ENCODE results near the gene RPL14.
"Not testable (repeated sequence)": the region's sequence is repeated elsewhere in the genome, so short reads cannot be mapped to it uniquely, and the experiment has no call there.

RPL14 gene

GRCh38 chr3:40456940-40457823 is at the start of gene RPL14:
TSS of gene RPL14 (plus strand) at chr3:40457339. CDS start at chr3:40457472, 133 bp downstream.
- peak; percentile 93 for DNase-seq (ENCODE audit: low read depth)

GRCh38 chr3:40407611-40408010 is 49.5 kb upstream of the RPL14 start:
- no peak for DNase-seq (ENCODE audit: low read depth)

DNA sequence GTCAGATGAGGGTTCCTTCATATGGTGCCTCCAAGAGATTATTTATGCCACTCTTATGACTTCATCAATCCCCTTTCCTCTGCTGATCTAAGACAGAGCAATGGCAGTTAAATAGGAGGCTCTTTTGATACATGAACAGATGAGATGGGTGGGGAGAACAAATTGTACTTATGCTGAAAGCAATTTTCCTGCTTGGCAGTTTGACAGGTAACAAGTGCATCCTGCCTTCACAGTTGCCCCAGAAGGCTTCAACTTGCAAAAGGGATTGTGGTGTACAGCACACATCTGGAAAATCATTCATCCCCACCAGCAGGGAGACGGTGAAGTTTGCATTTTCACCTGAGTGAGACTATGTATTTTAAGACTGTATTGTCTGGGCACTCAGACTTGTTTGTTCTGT is 42.9 kb upstream of the RPL14 start:
- DNase-seq (ENCODE audit: low read depth) = no peak

DNA sequence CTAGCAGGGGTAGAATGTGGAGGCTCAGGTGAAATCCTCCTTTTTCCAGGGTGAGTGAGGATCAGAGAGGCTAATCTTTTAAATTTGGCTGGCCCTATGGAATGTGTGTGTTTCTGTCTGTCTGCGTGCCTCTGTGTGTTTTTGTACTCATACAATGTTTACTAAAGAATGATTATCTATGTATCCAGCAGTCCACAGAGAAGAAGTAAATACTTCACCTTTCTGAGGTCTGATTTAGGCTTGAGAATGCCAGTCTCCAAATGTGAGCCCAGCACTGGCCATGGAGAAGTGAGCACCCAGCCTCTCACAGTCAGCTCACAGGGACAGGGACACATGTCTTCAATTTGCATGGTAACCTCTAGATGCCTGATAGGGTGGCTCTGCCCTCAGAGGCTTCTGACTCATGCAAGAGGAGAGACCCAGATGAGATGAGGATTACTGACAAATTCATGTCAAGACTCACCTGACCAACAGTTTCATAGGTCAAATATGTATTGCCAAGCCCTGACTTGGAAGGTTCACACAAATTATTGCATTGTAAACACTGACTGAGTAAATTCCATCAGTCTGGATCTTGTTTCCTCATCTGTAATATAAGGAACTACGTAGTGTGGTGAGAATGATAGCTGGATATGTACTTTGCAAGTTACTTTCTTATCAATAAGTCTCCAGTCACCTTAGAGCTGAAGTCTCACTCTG is 39.1 kb upstream of the RPL14 start:
- DNase-seq (ENCODE audit: low read depth) = no peak

GRCh38 chr3:40422861-40423260 is 34.3 kb upstream of the RPL14 start:
- no peak for DNase-seq (ENCODE audit: low read depth)

GRCh38 chr3:40427045-40427669 is 30.0 kb upstream of the RPL14 start:
- no peak for DNase-seq (ENCODE audit: low read depth)

- DNase-seq (ENCODE audit: low read depth) = no peak
Observed at GRCh38 chr3:40432793-40433192, 24.3 kb upstream of the RPL14 start.

DNA sequence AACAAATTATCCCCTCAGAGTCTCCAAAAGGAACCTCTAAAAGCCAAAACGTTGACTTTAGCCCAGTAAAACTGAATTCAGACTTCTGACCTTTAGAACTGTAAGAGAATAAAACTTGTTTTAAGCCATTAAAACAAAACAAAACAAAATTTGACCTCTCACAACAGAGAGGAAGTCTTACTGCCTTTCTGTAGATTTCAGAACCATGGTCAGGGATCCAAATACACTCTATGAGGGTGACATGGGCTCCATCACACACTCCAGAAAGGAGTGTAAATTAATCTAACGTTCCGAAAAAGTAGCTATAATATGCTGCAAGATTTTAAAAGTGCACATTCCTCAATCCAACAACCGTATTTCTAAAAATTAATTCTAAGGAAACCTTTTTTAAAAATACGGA is 19.2 kb upstream of the RPL14 start:
- no peak for DNase-seq (ENCODE audit: low read depth)

- no peak for DNase-seq (ENCODE audit: low read depth)
Observed at GRCh38 chr3:40445062-40445461, 12.1 kb upstream of the RPL14 start.

DNA sequence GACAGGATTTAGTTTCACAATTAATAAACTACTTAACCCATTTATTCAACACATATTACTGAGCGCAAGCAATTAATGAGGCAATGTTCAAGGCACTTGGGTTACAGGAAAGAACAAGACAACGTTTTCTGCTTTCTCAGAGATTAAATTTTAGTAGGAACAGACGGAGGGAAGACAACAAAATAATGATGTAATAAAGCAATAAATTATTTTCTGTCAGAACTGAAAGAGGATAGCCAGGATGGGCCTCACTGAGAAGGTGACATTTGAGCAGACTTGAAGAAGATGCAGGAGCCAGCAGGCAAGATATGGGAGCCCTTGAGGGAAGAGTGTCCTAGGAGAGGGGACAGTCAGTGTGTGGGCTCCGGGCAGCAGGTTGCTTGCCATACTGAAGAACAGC is 11.3 kb upstream of the RPL14 start:
- no peak for DNase-seq (ENCODE audit: low read depth)

DNA sequence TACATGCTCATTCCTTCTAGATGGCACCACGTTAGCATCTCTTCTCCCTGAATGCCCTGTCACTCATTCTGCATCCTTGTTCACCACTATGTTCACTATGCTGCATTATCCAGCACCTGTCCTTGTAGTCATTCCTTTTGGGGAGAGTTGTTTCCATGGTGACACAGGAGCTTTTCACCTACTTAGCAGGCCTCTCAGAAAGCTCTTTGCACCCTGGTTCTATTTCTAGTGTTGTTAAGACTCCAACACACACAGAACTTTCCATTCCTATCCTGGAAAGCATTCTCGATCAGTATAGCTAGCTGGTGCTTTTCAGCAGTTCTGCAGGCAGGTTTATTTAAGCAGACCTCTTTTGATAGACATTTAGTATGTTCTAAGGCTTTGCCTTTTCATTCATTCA is 6.7 kb upstream of the RPL14 start:
- no peak for DNase-seq (ENCODE audit: low read depth)

- DNase-seq (ENCODE audit: low read depth) = no peak
Observed at GRCh38 chr3:40451551-40451950, 5.6 kb upstream of the RPL14 start.

DNA sequence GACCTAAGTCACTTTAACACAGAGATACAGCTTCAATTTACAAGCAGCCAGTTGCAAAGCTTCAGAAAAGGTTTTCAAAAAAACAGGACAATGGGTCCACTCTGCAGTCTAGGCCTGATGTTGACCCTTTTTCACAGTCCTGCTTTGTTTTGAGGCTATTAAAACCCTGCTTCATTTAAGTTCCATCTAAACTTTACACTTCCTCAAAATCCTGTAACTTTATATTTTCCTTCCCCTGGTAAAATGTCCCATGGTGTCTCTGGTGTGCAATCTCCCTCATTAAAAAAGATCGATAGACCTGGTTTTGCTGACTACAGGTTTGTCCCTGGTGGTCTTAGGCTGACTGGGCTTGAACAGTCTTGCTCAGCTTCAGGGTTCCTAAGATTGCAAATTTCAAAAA is 5.1 kb upstream of the RPL14 start:
- no peak for DNase-seq (ENCODE audit: low read depth)

DNA sequence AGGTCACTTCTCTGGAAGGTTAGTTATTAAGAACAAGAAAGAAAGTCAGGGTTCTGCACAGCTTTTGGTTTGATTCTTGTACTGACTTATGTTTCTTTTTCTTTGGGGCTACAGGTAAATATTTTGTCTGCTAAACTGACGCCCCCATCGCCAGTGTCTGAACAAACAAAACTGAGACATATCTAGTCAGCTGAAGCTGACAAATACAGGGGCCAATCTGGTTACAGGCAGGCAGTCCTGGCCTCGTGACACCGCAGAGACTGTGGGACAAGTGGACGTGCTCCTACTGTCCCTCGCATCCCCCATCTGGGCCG is 4.6 kb upstream of the RPL14 start:
- DNase-seq (ENCODE audit: low read depth) = no peak

- DNase-seq (ENCODE audit: low read depth) = peak; percentile 97
Observed at GRCh38 chr3:40452876-40453730, 4.0 kb upstream of the RPL14 start.

DNA sequence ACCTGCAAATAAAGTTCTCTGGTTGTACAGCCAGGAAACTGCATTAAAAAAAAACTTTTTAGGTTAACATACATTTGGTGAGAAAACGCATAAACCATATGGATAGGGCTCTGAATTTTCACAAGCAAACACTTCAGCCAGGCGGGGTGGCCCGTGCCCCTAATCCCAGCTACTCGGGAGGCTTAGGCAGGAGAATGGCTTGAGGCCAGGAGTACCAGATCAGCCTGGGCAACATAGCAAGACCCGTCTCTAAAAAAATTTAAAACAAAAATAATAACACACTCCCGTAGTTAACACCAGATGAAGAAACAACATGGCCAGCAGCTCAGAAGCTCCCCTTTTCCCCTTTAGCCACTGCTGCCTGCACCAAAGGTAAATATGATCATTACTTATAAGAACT is 3.2 kb upstream of the RPL14 start:
- no peak for DNase-seq (ENCODE audit: low read depth)

DNA sequence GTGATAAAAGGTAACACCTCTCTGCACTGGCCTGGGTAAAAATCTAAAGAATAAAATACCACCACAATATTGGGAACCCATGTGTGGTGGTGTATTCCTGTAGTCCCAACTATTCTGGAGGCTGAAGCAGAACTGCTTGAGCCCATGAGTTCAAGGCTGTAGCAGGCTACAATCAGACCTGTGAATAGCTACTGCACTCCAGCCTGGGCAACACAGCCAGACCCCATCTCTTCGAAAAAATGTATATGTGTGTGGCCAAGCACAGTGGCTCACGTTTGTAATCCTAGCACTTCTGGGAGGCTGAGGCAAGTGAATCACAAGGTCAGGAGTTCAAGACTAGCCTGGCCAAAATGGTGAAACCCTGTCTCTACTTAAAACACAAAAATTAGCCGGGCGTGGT is 1.8 kb upstream of the RPL14 start:
- DNase-seq (ENCODE audit: low read depth) = no peak

GRCh38 chr3:40456279-40456939 is 730 bp upstream of the RPL14 start:
- DNase-seq (ENCODE audit: low read depth) = no peak

DNA sequence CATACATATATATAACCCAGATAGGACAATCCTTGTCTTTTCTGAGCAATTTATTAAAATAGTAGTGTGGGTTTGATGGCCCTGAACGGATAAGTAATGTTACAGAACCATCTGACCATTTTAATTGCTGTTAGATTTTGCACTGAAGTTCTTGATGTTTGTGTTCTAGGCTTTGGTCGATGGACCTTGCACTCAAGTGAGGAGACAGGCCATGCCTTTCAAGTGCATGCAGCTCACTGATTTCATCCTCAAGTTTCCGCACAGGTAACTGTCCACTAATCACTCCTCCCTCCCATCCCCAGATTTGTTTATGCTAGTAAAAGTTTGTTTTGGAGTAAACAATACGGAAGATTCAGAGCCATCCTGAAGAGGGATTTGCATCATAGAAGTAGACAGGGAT is 1.3 kb downstream of the RPL14 start:
- no peak for DNase-seq (ENCODE audit: low read depth)

- DNase-seq (ENCODE audit: low read depth) = not testable (repeated sequence)
Observed at GRCh38 chr3:40460481-40460880, 3.3 kb downstream of the RPL14 start.

DNA sequence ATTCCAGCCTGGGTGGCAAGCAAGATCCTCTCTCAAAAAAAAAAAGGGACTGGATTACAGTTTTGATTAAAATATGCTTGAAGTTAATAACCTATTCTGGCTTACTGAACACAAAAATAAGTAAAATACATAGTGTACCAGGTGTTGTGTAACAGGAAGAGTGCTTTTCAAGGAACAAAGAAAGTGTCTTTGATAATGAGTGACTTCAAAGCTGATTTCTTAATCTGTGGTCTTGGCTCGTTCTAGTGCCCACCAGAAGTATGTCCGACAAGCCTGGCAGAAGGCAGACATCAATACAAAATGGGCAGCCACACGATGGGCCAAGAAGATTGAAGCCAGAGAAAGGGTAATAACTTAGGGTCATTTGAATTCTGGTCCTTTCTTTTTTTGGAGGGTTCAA is 4.0 kb downstream of the RPL14 start:
- DNase-seq (ENCODE audit: low read depth) = no peak

DNA sequence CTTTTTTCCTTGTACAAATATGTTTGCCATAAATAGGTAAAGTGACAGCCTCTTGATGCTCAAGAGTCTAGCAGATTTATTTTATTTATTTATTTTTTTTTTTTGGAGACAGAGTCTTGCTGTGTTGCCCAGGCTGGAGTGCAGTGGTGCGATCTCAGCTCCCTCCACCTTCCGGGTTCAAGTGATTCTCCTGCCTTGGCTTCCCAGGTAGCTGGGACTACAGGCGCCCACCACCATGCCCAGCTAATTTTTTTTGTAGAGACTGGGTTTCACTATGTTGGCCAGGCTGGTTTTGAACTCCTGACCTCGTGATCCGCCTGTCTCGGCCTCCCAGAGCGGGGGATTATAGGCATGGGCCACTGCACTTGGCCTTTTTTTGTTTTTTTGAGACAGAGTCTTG is 5.7 kb downstream of the RPL14 start:
- not testable (repeated sequence) for DNase-seq (ENCODE audit: low read depth)

Measured in GM04504 (cell line).